ENCODE results near the gene EGFR.

The EGFR gene

GRCh38 chr7:55234408-55234807, 215.6 kb downstream of the EGFR start:
- DNase-seq, result no peak

GRCh38 chr7:55235115-55235514, 216.3 kb downstream of the EGFR start:
- no peak for DNase-seq

- DNase-seq, result no peak
Observed at GRCh38 chr7:55235801-55236200, 217.0 kb downstream of the EGFR start.

- no peak for DNase-seq
Observed at GRCh38 chr7:55236476-55236875, 217.7 kb downstream of the EGFR start.

GRCh38 chr7:55237156-55237893, 218.5 kb downstream of the EGFR start:
- DNase-seq, result no peak

- no peak for DNase-seq
Observed at GRCh38 chr7:55239406-55239805, 220.6 kb downstream of the EGFR start.

- DNase-seq, result no peak
Observed at GRCh38 chr7:55240418-55241142, 221.8 kb downstream of the EGFR start.

- DNase-seq, result no peak
Observed at GRCh38 chr7:55241958-55242357, 223.1 kb downstream of the EGFR start.

GRCh38 chr7:55242613-55243012, 223.8 kb downstream of the EGFR start:
- DNase-seq, result no peak

- DNase-seq, result no peak
Observed at GRCh38 chr7:55244006-55244745, 225.4 kb downstream of the EGFR start.

GRCh38 chr7:55245271-55245723, 226.5 kb downstream of the EGFR start:
- no peak for DNase-seq

- DNase-seq, result no peak
Observed at GRCh38 chr7:55246171-55246570, 227.4 kb downstream of the EGFR start.

GRCh38 chr7:55247428-55247827, 228.6 kb downstream of the EGFR start:
- DNase-seq, result no peak

GRCh38 chr7:55248526-55248925, 229.7 kb downstream of the EGFR start:
- no peak for DNase-seq

GRCh38 chr7:55249332-55249731, 230.5 kb downstream of the EGFR start:
- DNase-seq, result no peak

- peak in 1 of 2 experiments; percentile 24 for DNase-seq
Observed at GRCh38 chr7:55250313-55250712, 231.5 kb downstream of the EGFR start.

GRCh38 chr7:55251313-55251712, 232.5 kb downstream of the EGFR start:
- no peak for DNase-seq

- DNase-seq, result no peak
Observed at GRCh38 chr7:55251911-55252310, 233.1 kb downstream of the EGFR start.

GRCh38 chr7:55252386-55252785, 233.6 kb downstream of the EGFR start:
- no peak for DNase-seq

- no peak for DNase-seq
Observed at GRCh38 chr7:55253188-55253587, 234.4 kb downstream of the EGFR start.

GRCh38 chr7:55254242-55254595, 235.4 kb downstream of the EGFR start:
- DNase-seq, result no peak

- DNase-seq, result peak; percentile 67 to 87
Observed at GRCh38 chr7:55254596-55255495, 236.0 kb downstream of the EGFR start.
